GM13977 (cell line): ENCODE results near the gene DAPK1.
A peak's percentile ranks its signal among the peaks of the same experiment; 100 is the strongest.

ENCODE experiments used
- DNase-seq: peaks from one replicate; pipeline ENCODE4 v3.0.0; 2012; ENCODE audit warnings: low spot score
- CTCF ChIP-seq: IDR thresholded peaks from 2 replicates; pipeline ENCODE4 v1.5.1; 2012; ENCODE audit warnings: mild to moderate bottlenecking, control low read depth; ENCODE audit not compliant: insufficient read depth; ENCODE audit errors: extremely low read depth, missing control alignments
- in situ Hi-C: fragments of 300-500 bp; cut with MboI; formaldehyde crosslinking; loops from one replicate; pipeline ENCODE4 v1.12.0; 2022; ENCODE audit warnings: low sequenced_read_pairs, low pct_unique_long_range_greater_than_20kb, mixed read lengths, inconsistent platforms; ENCODE audit not compliant: unreplicated experiment

DAPK1 gene

DNA sequence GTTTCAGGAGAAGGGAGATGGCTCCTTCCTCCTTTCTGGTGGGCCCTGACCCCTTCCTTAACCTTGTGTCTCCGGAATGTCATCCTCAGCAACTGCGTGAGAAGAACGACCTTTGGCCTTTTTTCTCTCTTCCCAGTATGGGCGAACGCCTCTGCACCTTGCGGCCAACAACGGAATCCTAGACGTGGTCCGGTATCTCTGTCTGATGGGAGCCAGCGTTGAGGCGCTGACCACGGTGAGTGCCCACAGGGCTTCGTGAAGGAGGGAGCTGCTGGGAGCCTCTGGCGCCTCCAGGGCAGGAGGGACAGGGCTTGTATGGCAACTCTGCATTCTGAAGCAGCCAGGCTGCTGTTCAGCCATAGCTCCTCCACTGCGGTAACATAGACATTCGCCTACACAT is 160.2 kb downstream of the DAPK1 start:
- in situ Hi-C loops, result no loop called here
- no peak for DNase-seq
- TF ChIP-seq CTCF, result no peak

DNA sequence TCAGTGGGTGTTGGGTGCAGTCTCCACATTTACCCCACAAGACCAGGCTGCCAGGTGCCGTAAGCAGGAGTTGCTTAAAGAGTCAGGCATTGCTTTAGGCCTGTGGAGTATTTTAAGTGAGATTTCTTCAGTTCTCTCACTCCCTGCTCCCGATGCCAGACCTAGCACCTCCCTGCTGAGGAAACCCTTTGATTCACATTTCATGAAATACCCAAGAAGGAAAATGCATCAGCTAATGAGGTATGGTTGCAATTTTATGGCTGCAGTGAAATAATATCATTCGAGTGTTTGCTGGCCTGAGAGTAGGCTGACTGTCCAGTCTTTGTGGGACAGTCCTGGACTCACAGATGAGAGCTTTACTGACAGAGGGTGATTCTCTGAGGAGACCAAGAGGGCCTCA is 160.8 kb downstream of the DAPK1 start:
- in situ Hi-C loops, result no loop called here
- DNase-seq, result no peak
- TF ChIP-seq CTCF, result no peak

DNA sequence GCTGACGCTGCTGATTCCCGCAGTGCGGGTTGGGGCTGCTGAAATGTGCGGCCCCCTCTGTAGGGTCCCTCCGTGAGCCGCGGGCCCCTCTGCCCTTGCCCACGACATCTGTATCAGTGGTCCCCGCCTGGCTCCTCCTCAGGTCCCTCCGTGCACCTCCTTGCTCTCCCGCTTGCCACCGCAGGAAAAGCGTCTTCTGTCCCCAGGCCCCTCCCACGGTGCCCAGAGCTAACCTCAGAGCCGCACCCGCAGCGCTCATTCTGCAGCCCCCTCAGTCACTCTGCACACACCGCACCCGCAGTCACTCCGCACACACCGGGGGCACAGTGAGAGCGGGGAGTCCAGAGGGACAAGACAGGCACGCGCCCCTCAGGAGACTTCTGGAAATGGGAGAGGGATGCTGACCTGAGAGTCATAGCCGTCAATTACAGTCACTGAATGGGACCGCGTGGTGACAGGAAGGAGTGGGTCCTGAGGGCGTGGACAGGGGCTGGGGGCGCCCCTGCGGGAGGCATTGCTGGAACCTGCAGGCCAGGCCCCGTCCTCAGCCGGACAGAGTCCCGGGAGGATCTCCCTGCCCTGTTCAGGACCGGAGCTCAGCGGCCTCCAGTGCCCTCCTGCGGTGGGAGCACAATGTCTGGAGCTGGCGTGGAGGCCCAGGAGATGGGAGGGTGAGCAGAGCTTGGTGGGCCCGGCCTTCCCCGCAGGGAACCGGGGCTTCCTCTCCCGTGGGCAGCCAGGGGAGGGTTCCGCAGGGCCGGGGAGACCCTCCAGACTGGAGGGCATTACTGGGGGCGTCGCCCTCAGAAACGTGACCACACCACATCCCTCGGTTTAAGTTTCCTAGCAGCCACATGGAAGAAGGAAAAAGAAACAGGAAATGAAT is 162.1 kb downstream of the DAPK1 start:
- no peak for TF ChIP-seq CTCF
- in situ Hi-C loops, result loop anchor here (10.0 kb wide), 1 partner anchor 335 kb away; no protein-coding TSS in a partner anchor
- no peak for DNase-seq

DNA sequence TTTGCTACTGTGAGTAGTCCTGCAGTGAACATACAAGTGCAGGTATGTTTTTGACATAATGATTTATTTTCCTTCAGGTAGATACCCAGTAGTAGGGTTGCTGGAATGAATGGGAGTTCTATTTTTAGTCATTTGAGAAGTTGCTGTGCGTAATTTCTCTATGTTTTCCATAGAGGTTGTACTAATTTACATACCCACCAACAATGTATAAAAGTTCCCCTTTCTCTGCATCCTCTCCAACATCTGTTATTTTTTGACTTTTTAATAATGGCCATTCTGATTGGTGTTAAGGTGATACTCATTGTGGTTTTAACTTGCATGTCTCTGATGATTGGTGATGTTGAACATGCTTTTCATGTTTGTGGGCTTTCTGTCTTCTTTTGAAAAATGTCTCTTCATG is 163.6 kb downstream of the DAPK1 start:
- in situ Hi-C loops, result loop anchor here (10.0 kb wide), 1 partner anchor 336 kb away; no protein-coding TSS in a partner anchor
- no peak for TF ChIP-seq CTCF
- DNase-seq, result no peak

GRCh38 chr9:87662808-87663528 is 165.3 kb downstream of the DAPK1 start:
- DNase-seq, result peak; percentile 64
- peak; percentile 75 for TF ChIP-seq CTCF
- in situ Hi-C loops, result loop anchor here (10.0 kb wide), 1 partner anchor 338 kb away; no protein-coding TSS in a partner anchor

- no peak for DNase-seq
- in situ Hi-C loops, result loop anchor here (10.0 kb wide), 1 partner anchor 339 kb away; no protein-coding TSS in a partner anchor
- TF ChIP-seq CTCF, result no peak
Observed at GRCh38 chr9:87663556-87663955, 165.9 kb downstream of the DAPK1 start.
